Cardiac fibroblast (primary cell): ENCODE data around the gene SCN5A.

ENCODE experiments used
- DNase-seq, 2 donors: peaks; one replicate each; pipeline versions ENCODE4 v3.0.0 to v3.0.0-alpha.2; 2010; ENCODE audit warnings: low read depth in 2 of 2
- H3K4me3 ChIP-seq, 2 donors: replicated peaks in 1 of 2; 1 replicate in 1 of 2; 2 replicates in 1 of 2; pipeline ENCODE4 v1.5.1; 2011; ENCODE audit warnings: low read depth in 2 of 2, low read length in 2 of 2, mild to moderate bottlenecking in 2 of 2, moderate library complexity in 1 of 2
- TF ChIP-seq, protein P1 (sequence below): IDR thresholded peaks from one replicate; pipeline ENCODE4 v1.5.1; 2011; ENCODE audit warnings: low read depth, mild to moderate bottlenecking, low read length, inconsistent platforms

SCN5A gene

DNA sequence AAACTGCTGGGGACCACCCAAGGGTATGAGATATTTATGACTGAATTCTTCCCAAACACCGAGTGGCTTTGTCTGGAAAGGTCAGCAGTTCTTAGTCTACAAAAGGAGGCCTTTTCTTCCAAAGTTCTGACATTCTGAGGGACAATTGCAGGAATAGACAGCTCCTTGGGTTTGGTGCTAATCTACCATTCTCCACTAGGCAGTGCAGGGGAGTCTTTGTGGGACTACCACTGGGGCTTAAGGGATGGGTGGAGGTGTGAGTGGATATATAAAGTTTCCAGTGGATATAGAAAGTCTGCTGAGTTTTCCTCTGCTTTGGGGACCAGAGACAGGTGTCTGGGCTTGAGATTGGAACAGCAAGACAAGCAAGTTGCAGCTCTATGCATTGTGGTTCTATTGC is 90.6 kb downstream of the SCN5A start:
- no peak for DNase-seq
- TF ChIP-seq, protein P1, sequence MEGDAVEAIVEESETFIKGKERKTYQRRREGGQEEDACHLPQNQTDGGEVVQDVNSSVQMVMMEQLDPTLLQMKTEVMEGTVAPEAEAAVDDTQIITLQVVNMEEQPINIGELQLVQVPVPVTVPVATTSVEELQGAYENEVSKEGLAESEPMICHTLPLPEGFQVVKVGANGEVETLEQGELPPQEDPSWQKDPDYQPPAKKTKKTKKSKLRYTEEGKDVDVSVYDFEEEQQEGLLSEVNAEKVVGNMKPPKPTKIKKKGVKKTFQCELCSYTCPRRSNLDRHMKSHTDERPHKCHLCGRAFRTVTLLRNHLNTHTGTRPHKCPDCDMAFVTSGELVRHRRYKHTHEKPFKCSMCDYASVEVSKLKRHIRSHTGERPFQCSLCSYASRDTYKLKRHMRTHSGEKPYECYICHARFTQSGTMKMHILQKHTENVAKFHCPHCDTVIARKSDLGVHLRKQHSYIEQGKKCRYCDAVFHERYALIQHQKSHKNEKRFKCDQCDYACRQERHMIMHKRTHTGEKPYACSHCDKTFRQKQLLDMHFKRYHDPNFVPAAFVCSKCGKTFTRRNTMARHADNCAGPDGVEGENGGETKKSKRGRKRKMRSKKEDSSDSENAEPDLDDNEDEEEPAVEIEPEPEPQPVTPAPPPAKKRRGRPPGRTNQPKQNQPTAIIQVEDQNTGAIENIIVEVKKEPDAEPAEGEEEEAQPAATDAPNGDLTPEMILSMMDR, result no peak
- H3K4me3 ChIP-seq, result no peak overlapping the region

DNA sequence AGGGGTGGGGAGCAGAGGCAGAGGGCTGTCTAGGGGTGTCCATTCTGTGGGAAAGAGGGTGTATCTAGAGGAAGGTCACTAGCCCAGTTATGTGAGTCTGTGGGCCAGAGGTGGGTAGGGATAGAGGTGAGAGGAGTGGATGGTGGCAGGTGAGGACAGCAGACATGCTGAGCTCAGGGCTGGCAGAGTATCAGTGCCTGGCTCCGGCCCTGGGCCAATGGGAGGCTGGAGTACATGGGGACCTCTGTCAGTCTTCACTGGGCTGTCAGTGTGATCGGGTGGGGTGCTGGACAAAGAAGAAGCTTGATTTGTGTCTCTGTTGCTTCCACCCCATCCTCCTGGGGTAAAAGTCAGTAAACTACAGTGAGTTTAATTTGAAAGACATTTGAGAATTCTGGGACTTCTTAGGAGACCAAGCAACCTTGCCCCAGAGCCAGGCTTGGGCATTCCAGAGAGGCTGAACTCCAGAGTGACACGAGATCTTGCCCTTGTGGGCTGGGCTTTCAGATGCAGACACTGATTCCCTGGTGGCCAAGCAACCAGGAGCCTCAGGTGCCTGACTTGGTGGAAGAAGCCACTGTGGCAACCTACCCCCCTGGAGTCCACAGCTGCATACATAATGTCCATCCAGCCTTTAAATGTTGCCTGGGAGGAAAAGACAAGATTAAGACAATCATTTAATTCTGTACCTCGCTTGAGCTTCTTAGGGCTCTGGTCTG is 92.7 kb downstream of the SCN5A start:
- no peak overlapping the region for H3K4me3 ChIP-seq
- TF ChIP-seq, protein P1, result no peak
- no peak for DNase-seq

DNA sequence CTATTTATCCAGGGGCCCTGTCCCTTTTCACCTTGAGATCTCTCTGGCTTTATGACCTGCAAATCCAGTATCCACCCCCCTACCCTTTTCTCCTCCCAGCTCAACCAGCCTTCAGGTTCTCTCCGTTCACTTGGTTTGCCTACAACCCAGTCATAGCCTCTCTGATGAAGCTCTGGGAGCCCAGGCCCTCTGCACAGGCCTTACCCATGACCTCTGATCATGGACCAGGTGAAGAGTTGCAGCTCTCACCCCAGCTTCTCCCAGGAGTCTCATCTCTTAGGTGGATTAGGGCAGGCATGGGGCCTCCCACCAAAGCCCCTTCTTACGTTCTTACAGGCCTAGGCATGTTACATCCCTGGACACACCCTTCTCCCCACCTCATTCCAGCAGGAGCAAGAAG is 93.6 kb downstream of the SCN5A start:
- DNase-seq, result no peak
- H3K4me3 ChIP-seq, result no peak overlapping the region
- TF ChIP-seq, protein P1, result no peak

DNA sequence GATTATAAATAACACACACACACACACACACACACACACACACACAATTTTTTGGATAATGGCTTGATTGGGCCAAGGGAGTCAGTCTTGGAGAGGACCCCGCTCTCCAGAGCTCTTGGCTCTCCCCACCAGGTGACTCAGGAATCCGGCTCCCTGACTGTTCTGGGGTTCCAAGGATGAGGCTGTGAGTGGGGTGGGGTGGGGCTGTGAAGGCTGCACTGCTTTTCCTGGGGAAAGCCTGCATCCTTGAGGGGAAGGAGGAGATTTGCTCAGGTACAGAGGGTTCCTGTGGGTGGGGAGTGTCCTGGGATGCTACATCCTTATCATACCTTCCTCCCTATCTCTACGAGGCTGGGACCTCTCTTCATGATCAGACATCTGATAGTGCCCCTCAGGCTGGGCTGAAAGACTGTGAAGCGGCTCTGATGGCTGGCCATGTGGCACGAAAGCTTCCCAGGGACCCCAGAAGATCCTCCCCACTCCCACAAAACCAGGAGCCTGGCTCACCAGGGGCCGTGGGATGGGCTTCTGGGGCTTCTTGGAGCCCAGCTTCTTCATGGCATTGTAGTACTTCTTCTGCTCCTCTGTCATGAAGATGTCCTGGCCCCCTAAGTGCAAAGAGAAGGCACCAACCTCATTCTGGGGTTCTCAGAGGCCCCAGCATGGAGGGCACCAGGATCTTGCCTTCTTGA is 94.2 kb downstream of the SCN5A start:
- no peak for DNase-seq
- H3K4me3 ChIP-seq, result no peak overlapping the region
- TF ChIP-seq, protein P1, result no peak

DNA sequence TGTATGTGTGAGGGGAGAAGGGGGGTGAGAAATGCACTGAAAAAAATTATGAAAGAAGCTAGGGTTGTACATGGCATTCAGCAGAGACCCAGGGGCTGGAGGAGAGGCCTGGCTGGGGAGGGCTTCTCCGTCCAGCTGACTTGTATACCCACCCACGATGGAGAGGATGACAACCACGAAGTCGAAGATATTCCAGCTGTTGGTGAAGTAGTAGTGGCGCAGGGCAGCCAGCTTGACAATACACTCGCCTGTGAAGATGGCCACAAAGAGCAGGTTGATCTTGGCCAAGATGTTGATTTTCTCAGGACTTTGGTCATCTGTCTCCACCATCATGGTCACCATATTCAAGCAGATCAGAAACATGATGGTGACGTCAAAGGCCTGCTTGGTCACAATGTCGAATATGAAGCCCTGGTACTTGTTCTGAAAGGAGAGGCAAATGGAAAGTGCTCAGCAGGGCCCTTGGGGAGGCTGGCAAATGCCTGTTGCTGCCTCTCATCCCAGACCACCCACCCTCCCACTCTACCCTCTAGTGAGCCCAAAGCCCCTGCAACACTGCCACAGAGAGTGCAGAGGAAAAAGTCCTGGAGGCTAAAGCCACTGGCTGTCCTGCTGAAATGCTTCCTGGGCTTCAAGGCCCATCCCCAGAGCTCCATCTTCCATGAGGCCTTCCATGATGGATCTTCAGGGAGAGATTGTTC is 95.2 kb downstream of the SCN5A start:
- TF ChIP-seq, protein P1, result no peak
- no peak for DNase-seq
- no peak overlapping the region for H3K4me3 ChIP-seq

DNA sequence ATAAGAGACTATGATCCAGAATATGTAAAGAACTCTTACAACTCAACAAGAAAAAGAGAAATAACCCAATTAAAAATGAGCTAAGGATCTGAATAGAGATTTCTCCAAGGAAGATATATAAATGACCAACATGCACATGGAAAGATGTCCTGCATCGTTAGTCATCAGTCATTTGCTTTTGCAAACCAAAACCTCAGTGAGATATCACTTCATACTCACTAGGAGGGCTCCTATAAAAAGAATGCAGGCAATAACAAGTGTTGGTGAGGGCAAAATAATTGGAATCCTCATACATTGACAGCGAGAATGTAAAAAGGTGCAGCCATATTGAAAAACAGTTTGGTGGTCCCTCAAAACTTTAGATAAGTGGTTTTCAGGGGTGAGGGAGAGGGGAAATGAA is 96.4 kb downstream of the SCN5A start:
- no peak overlapping the region for H3K4me3 ChIP-seq
- DNase-seq, result no peak
- TF ChIP-seq, protein P1, result no peak
